SH-SY5Y (cell line): ENCODE data around the gene ADAMTSL1.

Experiments used
- GATA2 ChIP-seq: IDR thresholded peaks from 2 replicates; pipeline ENCODE4 v1.6.1; 2011; ENCODE audit warnings: mild to moderate bottlenecking, low read depth, low read length
- GATA3 ChIP-seq: IDR thresholded peaks from 2 replicates; pipeline ENCODE4 v1.6.1; 2011; ENCODE audit warnings: low read depth, mild to moderate bottlenecking, low read length, moderate library complexity

ADAMTSL1 gene

GRCh38 chr9:18614116-18614515 is 140.2 kb downstream of the ADAMTSL1 start:
- TF ChIP-seq GATA2: no peak
- no peak for TF ChIP-seq GATA3

GRCh38 chr9:18614651-18615050 is 140.7 kb downstream of the ADAMTSL1 start:
- TF ChIP-seq GATA3 (no peak), GATA2 (no peak)

GRCh38 chr9:18616976-18617375 is 143.0 kb downstream of the ADAMTSL1 start:
- TF ChIP-seq GATA3: no peak
- TF ChIP-seq GATA2: no peak

- TF ChIP-seq GATA3 (no peak), GATA2 (no peak)
These were observed 143.8 kb downstream of the ADAMTSL1 start for GRCh38 chr9:18617759-18618158.

GRCh38 chr9:18618862-18619261 is 144.9 kb downstream of the ADAMTSL1 start:
- no peak for TF ChIP-seq GATA2
- no peak for TF ChIP-seq GATA3

- TF ChIP-seq GATA3 (no peak), GATA2 (no peak)
These were observed 148.4 kb downstream of the ADAMTSL1 start for GRCh38 chr9:18622186-18622836.

GRCh38 chr9:18623221-18624079 is 149.5 kb downstream of the ADAMTSL1 start:
- no peak for TF ChIP-seq GATA3
- no peak for TF ChIP-seq GATA2

- TF ChIP-seq GATA2: no peak
- no peak for TF ChIP-seq GATA3
These were observed 152.2 kb downstream of the ADAMTSL1 start for GRCh38 chr9:18626046-18626698.

- TF ChIP-seq GATA2 (no peak), GATA3 (0 out of 2 replicates have a peak, but pooled peaks have one; percentile 41)
These were observed 155.2 kb downstream of the ADAMTSL1 start for GRCh38 chr9:18629136-18629535.

- TF ChIP-seq GATA2 (no peak), GATA3 (no peak)
These were observed 158.9 kb downstream of the ADAMTSL1 start for GRCh38 chr9:18632632-18633403.

- TF ChIP-seq GATA3 (no peak), GATA2 (no peak)
These were observed 162.8 kb downstream of the ADAMTSL1 start for GRCh38 chr9:18636781-18637180.

- TF ChIP-seq GATA2 (no peak), GATA3 (no peak)
These were observed 164.7 kb downstream of the ADAMTSL1 start for GRCh38 chr9:18638371-18639249.

- TF ChIP-seq GATA2 (no peak), GATA3 (no peak)
These were observed 166.0 kb downstream of the ADAMTSL1 start for GRCh38 chr9:18639911-18640310.
